Fibroblast of villous mesenchyme (primary cell): Measurements from ENCODE around the gene ACER1. TPM values are rescaled to one million over a fixed set of nuclear protein-coding genes. Genes with fewer than 3 reads are reported as not detected.

Source experiments
- DNase-seq: peaks from one replicate; pipeline ENCODE4 v3.0.0-alpha.2; 2010; ENCODE audit warnings: low read depth
- H3K4me3 ChIP-seq: 2 replicates; pipeline ENCODE4 v1.5.1; 2011; ENCODE audit warnings: low read depth, mild to moderate bottlenecking, low read length
- total RNA-seq: library from RNA; depleted of rRNA; stranded (reverse); fragments of >200 nt; gene quantifications from 2 replicates; pipeline ENCODE4 v1.2.3, GENCODE V29; 2012
- TF ChIP-seq, protein P1 (sequence below): IDR thresholded peaks from 2 replicates; pipeline ENCODE4 v1.5.1; 2012; ENCODE audit warnings: low read depth, mild to moderate bottlenecking, low read length; ENCODE audit not compliant: insufficient read depth

The ACER1 gene
- total RNA-seq, 1 donor, result not detected

DNA sequence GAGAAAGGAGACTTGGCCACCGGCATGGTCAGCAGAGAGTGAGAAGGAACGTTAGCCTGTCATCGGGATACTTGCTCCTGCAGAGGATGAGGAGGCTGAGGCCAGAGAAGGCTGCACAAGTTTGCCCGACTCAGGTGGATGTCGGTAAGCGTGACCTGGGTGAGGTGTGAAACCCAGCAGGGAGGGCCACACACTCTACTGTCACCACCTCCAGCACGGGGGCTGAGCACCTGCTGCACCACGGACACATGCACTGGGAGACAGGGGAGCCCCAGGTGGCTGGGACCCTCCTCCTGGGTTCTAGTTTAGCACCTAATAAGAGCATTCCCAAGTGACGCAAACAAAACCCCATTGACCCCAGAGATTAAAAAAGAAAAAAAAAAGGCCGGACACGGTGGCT lies 70.9 kb downstream of the ACER1 start:
- no peak for DNase-seq
- no peak overlapping the region for H3K4me3 ChIP-seq
- TF ChIP-seq, protein P1, sequence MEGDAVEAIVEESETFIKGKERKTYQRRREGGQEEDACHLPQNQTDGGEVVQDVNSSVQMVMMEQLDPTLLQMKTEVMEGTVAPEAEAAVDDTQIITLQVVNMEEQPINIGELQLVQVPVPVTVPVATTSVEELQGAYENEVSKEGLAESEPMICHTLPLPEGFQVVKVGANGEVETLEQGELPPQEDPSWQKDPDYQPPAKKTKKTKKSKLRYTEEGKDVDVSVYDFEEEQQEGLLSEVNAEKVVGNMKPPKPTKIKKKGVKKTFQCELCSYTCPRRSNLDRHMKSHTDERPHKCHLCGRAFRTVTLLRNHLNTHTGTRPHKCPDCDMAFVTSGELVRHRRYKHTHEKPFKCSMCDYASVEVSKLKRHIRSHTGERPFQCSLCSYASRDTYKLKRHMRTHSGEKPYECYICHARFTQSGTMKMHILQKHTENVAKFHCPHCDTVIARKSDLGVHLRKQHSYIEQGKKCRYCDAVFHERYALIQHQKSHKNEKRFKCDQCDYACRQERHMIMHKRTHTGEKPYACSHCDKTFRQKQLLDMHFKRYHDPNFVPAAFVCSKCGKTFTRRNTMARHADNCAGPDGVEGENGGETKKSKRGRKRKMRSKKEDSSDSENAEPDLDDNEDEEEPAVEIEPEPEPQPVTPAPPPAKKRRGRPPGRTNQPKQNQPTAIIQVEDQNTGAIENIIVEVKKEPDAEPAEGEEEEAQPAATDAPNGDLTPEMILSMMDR, result no peak

DNA sequence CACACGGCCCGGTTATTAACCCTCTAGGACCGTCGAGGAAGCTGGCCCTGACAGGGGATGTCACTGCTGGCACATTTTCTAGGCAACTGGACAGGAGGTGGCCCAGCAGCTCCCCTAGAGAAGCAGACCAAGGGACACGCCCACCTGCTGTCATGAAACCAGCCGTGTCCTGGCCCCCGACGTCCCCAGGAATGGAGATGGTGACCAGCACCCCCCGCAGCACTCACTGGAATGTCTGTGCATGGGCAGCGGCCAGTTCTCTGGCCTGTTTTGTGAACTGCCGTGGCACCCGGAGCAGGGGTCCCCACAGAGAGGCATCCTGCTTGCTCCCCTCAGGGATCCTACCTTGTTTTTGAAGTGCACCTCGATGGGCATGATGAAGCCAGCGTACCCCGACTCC lies 71.5 kb downstream of the ACER1 start:
- no peak overlapping the region for H3K4me3 ChIP-seq
- TF ChIP-seq, protein P1, result no peak
- DNase-seq, result no peak

DNA sequence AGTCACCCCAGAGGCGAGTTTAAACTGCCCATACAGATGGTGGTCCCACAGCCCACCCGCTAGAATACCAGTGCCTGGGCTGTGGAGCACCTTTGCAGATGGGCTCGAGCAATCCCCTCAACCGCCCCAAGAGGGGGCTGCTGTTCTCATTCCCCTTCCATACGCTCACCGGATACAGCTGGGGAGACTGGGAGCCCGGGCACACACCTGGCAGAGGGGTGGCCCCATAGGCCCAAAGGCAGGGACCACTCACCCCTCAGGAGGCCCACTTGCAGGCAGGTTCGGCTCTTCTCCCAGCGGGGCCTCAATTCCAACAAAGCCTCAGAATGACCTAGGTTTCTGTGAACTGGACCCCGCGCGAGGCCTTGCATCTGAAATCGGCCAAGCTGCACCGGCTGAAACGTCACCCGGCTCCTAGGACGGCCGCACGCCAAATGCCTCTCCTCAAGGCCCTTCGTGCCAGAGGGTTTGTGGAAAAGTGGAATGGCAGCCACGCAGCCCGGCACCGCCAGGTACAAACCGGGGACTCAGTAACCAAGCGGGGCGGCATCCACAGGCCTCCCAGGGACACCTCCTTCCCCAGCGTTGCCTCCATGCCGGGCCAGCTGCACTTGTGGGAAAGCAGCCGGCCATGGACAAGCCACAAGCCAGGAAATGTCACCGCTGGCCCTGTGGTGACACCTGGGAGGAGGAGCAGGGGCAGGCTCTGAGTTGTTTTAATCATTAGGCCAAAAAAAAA lies 72.3 kb downstream of the ACER1 start:
- H3K4me3 ChIP-seq, result no peak overlapping the region
- TF ChIP-seq, protein P1, result peak; percentile 72
- no peak for DNase-seq

GRCh38 chr19:6260376-6260775 lies 73.0 kb downstream of the ACER1 start:
- TF ChIP-seq, protein P1, result no peak
- H3K4me3 ChIP-seq, result no peak overlapping the region
- no peak for DNase-seq

DNA sequence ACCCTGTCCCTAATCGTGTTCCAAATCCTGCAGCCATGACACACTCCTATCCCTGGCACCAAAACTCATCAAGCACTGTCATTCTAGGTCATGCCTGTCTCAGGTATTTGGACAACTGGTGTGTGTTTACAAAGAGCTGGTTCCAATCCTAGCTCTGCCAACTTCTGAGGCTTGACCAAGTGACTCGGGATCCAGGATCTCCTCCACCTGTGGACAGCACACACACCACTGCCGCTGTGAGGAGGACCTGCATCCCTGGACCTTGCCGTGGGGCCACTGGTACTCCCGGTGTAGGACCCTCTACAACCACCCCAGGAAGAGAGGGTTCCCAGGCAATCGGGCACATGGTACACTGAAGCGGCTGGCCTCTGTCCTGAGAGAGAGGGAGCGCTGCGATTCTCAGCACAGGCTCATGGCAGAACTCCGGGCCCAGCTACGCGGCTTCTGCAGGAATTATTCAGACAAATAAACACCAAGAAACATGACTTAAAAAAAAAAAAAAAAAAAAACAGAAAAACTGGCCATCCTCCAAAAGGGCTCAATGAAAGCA lies 74.0 kb downstream of the ACER1 start:
- TF ChIP-seq, protein P1, result no peak
- DNase-seq, result no peak
- no peak overlapping the region for H3K4me3 ChIP-seq

- TF ChIP-seq, protein P1, result no peak
- H3K4me3 ChIP-seq, result no peak overlapping the region
- DNase-seq, result no peak
Measured at GRCh38 chr19:6258812-6259311, 74.5 kb downstream of the ACER1 start.

Other genes with a start within 250 kb of the ACER1 start
- gene RFX2, start 223.1 kb downstream of the ACER1 start, total RNA-seq, result 4.5 and 6.5 TPM in 2 replicates
- not detected in 2 replicates for gene ACSBG2, start 197.9 kb downstream of the ACER1 start, total RNA-seq
- 11.9 and 12.5 TPM in 2 replicates for gene MLLT1, start 53.6 kb downstream of the ACER1 start, total RNA-seq
- gene CLPP, start 27.9 kb upstream of the ACER1 start, total RNA-seq, result 35.4 and 38.3 TPM in 2 replicates
- 35.4 and 47.7 TPM in 2 replicates for gene ALKBH7, start 39.2 kb upstream of the ACER1 start, total RNA-seq
- gene PSPN, start 42.3 kb upstream of the ACER1 start, total RNA-seq, result 0.97 and 1.7 TPM in 2 replicates
- gene GTF2F1, start 59.6 kb upstream of the ACER1 start, total RNA-seq, result 36.1 and 42.7 TPM in 2 replicates
- gene KHSRP, start 91.2 kb upstream of the ACER1 start, total RNA-seq, result 91.8 and 118 TPM in 2 replicates
- gene SLC25A41, start 100.2 kb upstream of the ACER1 start, total RNA-seq, result not detected in 2 replicates
- gene SLC25A23, start 126.2 kb upstream of the ACER1 start, total RNA-seq, result 22.9 and 33.2 TPM in 2 replicates
- 0.43 TPM in 1 of 2 replicates, not detected in the other for gene CRB3, start 130.7 kb upstream of the ACER1 start, total RNA-seq
- gene DENND1C, start 148.2 kb upstream of the ACER1 start, total RNA-seq, result not detected in 2 replicates
- not detected in 2 replicates for gene TUBB4A, start 168.7 kb upstream of the ACER1 start, total RNA-seq
- gene TNFSF9, start 197.4 kb upstream of the ACER1 start, total RNA-seq, result 0.32 TPM in 1 of 2 replicates, not detected in the other